Breast epithelium (tissue), 3 donors: ENCODE data around the gene FUCA1.

Experiments used
- POLR2AphosphoS5 ChIP-seq, 3 donors: sonication (generic); formaldehyde crosslinking; IDR thresholded peaks; one replicate each; pipeline ENCODE4 v1.6.1; 2017; ENCODE audit warnings: antibody characterized with exemption in 3 of 3
- TF ChIP-seq, protein P1 (sequence below), 3 donors: fragments of 450-650 bp; IDR thresholded peaks; one replicate each; pipeline ENCODE4 v1.5.1; 2016 to 2017; ENCODE audit warnings: antibody characterized with exemption in 3 of 3, mild to moderate bottlenecking in 3 of 3, moderate library complexity in 3 of 3

DNA sequence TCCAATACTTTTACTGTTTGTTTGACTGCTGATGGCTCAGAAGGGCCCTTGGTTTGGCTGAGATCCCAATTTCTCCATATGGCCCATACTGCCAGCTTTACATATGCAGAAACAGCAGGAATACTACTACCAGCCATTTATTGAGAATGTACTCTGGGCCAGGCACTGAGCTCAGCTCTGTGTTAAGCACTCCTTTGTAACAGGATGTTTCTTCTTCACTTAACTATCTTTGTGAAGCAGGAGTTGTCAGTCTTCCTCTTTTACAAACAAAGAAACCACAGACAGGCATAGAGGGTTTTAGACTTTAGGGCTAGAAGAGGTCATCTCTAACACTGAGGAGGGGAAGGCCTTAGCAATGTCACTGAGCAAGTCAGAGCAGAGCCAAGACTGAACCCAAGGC, 51.2 kb downstream of the FUCA1 start:
- TF ChIP-seq POLR2AphosphoS5 (IDR thresholded peaks at IDR 0.05), result no peak
- TF ChIP-seq, protein P1, sequence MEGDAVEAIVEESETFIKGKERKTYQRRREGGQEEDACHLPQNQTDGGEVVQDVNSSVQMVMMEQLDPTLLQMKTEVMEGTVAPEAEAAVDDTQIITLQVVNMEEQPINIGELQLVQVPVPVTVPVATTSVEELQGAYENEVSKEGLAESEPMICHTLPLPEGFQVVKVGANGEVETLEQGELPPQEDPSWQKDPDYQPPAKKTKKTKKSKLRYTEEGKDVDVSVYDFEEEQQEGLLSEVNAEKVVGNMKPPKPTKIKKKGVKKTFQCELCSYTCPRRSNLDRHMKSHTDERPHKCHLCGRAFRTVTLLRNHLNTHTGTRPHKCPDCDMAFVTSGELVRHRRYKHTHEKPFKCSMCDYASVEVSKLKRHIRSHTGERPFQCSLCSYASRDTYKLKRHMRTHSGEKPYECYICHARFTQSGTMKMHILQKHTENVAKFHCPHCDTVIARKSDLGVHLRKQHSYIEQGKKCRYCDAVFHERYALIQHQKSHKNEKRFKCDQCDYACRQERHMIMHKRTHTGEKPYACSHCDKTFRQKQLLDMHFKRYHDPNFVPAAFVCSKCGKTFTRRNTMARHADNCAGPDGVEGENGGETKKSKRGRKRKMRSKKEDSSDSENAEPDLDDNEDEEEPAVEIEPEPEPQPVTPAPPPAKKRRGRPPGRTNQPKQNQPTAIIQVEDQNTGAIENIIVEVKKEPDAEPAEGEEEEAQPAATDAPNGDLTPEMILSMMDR (IDR thresholded peaks at IDR 0.05), result no peak
